GM21367 (cell line): ENCODE results near the gene HUWE1.
"Not testable (repeated sequence)": the region's sequence is repeated elsewhere in the genome, so short reads cannot be mapped to it uniquely, and the experiment has no call there.

Source experiments
- ATAC-seq: cut with Tn5 transposase; IDR thresholded peaks from one replicate; pipeline ENCODE4 v1.9.1; 2021; ENCODE audit not compliant: unreplicated experiment

The HUWE1 gene, protein sequence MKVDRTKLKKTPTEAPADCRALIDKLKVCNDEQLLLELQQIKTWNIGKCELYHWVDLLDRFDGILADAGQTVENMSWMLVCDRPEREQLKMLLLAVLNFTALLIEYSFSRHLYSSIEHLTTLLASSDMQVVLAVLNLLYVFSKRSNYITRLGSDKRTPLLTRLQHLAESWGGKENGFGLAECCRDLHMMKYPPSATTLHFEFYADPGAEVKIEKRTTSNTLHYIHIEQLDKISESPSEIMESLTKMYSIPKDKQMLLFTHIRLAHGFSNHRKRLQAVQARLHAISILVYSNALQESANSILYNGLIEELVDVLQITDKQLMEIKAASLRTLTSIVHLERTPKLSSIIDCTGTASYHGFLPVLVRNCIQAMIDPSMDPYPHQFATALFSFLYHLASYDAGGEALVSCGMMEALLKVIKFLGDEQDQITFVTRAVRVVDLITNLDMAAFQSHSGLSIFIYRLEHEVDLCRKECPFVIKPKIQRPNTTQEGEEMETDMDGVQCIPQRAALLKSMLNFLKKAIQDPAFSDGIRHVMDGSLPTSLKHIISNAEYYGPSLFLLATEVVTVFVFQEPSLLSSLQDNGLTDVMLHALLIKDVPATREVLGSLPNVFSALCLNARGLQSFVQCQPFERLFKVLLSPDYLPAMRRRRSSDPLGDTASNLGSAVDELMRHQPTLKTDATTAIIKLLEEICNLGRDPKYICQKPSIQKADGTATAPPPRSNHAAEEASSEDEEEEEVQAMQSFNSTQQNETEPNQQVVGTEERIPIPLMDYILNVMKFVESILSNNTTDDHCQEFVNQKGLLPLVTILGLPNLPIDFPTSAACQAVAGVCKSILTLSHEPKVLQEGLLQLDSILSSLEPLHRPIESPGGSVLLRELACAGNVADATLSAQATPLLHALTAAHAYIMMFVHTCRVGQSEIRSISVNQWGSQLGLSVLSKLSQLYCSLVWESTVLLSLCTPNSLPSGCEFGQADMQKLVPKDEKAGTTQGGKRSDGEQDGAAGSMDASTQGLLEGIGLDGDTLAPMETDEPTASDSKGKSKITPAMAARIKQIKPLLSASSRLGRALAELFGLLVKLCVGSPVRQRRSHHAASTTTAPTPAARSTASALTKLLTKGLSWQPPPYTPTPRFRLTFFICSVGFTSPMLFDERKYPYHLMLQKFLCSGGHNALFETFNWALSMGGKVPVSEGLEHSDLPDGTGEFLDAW (N-terminal part only)

DNA sequence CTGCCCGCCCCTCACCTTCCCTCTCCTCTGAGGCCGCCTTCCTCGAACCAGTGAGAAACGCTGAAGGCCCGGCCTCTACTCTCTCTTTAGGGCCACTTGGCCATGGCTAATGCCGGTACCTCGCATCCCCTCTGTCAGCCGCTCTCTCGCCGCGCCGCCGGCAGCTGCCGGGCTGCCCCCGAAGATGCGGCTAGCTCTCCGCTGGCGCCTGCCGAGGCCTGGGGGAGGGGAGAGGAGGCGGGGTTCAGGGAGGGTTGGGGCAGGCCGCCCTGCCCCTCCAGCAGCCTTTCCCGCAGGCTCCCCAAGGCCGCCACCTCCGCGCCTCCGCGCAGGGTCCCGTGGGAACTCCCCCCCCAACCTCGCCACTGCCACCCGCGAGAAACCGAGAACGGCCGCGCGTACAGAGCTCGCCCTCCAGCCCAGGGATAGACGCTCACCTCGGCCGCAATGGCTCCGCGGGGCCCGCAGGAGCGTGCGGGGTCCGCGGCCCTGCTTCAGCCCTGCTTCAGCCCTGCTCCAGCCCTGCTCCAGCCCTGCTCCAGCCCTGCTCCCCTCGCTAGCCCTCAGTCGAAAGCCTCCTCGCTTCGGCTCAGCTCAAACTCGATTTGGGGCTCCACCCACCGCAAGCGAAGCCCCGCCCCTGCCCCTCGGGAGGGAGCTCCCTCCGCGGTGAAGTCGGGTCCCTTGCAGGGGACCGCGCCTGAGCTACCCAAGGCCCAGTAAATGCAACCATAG is at the start of gene HUWE1:
Gene HUWE1 (minus strand): TSS at position 569 of the 735 bp plus-strand sequence. CDS start 32,612 bp downstream, outside the sequence.
- peak; percentile 38 for ATAC-seq

DNA sequence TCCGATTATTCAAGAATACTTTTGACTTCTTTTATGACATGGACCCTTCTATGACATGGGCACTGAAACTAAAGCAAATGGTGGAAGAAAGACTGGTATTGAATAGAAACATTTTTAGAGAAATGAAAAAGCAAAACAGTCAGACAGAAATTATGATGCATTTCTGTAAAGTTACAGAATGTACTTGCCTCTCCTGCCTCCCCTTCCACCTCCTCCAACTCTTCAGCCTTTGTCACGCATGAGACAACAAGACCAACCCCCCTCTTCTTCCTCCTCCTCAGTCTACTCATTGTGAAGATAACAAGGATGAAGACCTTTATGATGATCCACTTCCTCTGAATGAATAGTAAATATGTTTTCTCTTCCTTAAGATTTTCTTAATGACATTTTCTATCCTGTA is 46.3 kb upstream of the HUWE1 start:
- no peak for ATAC-seq

DNA sequence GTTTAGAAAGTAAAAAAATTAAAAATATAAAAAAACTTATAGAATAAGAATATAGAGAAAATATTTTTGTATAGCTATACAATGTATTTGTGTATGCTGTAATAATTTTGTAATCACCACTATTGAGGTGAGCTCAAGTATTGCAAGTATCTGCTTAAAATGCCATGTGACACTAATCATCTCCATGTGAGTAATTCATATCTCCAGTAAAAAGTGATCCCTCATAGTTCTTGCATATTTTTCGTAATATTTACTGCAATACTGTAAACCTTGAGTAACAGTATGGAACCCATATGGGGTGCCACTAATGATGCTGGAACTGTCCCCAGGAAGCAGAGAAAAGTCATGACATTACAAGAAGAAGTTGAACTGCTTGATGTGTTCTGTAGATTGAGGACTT is 43.2 kb upstream of the HUWE1 start:
- ATAC-seq = no peak

DNA sequence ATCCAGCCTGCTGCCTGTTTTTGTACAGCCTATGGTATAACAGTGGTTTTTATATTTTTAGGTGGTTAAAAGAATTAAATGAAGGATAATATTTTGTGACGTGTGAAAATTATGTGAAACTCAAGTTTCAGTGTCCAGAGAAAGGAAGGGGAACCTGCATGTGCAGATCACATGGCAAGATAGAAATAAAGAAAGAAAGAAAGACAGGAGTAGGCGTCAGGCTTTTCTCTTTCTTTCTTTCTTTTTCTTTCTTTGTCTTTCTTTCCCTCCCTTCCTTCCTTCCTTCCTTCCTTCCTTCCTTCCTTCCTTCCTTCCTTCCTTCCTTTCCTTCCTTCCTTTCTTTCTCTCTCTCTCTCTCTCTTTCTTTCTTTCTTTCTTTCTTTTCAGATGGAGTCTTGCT is 42.0 kb upstream of the HUWE1 start:
- ATAC-seq = no peak

DNA sequence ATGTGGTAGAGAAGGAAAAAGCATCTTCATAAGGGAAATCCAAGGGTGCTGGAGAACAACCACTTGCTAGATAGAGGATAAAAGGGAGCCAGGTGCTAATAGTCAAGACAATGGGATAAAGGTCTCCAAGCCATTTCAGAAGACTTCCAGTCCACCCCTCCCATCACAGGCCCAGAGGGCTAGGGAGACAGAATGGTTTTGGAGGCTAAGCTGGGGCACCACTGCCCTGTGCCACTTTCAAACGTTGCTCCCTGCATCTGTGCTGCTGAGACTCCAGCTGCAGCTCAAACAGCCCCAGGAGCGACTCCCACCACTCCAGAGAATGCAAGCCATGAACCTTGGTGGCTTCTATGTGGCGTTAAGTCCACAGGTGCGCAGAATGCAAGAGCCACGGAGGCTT is 38.4 kb upstream of the HUWE1 start:
- no peak for ATAC-seq

DNA sequence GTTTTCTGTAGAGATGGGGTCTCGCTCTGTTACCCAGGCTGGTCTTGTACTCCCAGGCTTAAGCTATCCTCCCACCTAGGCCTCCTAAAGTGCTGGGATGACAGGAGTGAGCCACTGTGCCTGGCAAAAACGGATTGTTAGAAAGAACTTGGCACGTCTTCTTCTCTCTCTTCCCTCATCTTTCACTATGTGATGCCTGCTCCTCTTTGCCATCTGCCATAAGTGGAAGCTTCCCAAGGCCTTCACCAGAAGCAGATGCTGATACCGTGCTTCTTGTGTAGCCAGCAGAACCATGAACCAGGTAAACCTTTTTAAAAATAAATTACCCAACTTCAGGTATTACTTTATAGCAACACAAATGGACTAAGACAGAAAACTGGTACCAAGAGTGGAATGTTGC is 36.9 kb upstream of the HUWE1 start:
- no peak for ATAC-seq

DNA sequence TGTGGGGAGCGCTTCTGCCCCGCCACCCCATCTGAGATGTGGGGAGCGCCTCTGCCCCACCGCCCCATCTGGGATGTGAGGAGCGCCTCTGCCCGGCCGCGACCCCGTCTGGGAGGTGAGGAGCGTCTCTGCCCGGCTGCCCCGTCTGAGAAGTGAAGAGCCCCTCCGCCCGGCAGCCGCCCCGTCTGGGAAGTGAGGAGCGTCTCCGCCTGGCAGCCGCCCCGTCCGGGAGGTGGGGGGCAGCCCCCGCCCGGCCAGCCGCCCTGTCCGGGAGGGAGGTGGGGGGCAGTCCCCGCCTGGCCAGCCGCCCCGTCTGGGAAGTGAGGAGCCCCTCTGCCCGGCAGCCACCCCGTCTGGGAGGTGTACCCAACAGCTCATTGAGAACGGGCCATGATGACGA is 35.1 kb upstream of the HUWE1 start:
- not testable (repeated sequence) for ATAC-seq

DNA sequence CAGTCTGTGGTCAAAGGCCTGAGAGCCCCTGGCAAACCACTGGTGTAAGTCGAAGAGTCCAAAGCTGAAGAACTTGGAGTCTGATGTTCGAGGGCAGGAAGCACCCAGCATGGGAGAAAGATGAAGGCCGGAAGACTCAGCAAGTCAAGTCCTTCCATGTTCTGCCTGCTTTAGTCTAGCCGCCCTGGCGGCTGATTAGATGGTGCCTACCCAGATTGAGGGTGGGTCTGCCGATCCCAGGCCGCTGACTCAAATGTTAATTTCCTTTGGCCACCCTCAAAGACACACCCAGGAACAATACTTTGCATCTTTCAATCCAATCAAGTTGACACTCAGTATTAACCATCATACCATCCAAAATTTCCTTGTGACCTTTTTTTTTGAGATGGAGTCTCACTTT is 33.1 kb upstream of the HUWE1 start:
- ATAC-seq = not testable (repeated sequence)

DNA sequence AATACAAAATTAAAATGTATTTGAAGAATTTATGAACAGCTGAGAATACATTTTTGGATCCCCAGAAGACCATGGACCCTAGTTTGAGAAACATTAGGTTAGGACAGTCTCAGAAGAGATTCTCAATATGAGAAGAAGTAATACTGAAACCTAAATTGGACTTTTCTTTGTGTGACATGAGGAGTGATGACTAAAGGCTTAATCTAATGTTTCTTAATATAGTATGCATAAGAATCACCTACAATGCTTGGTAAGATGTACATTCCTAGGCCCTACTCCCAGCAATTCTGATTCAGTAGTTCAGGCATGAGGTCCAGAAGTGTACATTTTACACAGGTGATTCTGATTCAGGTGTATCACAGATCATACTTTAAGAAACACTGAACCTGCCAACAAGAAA is 31.6 kb upstream of the HUWE1 start:
- ATAC-seq = no peak

DNA sequence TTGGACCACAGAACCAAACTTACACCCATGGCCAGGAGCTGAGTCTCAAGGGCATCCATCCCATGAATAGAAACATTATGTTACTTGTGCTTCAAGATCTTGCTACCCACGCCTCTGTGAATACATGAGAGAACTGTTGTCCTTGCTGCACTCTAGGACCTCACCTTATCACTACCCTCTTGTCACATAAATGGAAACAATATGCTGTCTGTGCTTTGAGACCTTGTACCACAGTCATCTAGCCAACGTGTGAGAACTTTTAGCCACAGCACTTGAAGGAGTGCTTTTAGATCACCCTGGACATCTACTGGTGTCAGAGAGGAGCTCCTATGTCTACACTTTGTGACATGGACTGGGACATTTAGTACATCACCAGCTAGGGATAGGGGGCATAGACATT is 30.7 kb upstream of the HUWE1 start:
- ATAC-seq = no peak

DNA sequence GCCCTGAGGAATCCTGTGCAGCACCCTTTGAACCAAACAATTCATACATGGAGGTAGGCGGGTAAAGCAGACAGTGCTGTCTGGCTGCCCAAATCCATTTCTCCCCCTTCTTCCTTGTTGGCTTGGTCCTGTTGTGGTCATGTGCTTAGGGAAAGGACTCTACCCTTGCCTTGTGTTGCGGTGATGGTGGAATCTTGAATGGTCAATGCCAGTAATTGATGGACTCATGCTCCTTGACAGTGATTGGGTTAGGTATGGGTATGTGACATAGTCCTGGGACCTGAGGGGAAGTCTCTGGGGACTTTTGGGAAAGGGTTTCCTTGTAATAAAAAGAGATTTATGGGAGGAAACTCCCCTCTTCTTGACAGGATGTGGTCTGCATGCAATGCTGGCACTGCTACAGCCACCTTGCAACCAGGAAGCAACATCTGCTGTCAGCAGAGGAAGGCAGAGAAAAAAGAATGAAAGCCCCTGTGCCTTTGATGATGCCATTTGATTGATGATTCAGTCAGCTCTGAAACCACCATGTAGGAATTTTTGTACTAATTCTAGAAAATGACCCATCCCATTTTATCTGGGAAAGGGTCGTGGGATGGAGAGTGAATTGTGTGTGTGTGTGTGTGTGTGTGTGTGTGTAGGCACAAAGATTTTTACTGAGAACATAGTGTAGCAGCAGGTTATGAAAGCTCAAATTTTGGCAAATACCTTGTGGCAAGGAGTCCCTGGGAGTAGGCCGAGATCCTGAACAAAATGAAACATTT is 30.0 kb upstream of the HUWE1 start:
- ATAC-seq = no peak

DNA sequence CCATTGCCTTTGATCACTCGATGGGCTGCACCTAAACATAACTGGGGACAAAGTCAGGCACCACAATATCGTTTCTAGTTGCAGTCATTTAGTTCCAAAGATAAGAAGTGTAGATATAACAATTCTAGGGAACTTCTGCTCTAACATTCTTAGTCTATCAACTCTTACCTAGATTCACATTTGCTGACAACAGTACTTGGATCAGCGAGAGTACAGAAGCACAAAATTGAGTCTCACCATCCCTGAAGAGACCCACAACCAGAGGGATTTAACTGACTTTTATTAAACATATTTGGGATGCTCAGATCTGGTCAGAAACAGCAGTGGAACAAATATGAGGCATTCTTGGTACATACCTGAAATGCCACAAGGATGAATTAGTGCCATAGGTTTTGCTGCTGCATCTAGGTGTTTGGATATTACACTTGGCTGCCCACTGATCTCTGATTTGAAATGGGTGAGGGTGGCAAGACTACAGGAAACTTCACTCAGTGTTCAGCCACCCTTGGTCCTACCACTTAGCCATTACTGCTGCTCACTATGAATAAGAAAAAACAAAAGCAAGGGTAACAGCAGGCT is 28.9 kb upstream of the HUWE1 start:
- no peak for ATAC-seq

DNA sequence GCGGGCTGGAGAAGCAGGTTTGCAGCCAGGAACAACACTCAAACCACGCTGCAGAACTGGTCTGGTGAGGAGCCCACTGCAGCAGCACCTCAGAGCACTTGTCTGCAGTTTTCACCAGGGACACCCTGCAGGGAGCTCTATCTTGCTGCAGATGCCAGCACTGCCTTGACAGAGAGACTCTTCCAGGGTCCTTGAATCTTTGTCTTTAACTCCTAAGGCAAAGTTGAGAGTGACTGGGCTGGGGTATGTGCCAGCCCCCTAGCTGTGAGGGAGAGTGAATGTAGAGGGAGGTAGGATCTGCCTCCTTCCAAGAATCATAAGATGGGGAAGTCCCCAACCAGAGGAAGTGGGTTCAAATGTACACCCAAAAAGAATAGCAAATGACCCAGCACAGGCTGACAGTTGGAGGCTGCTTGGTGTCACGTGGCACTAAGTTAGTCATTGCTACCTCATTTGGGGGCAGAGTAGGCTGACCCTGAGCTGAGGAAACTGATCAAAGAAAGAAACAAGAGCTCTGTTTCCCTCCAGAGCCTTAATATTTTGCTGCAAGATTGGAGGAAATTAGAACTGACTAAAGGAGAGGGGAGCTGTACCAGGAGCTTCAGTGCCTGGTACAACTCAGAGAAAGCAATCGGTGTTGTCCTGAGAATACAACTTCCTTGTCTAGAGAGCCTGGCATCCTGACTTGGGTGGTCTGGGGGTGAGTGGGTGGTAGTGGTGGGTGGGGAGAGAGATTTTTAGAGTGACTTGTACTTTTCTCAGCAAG is 28.2 kb upstream of the HUWE1 start:
- ATAC-seq = peak; percentile 61

DNA sequence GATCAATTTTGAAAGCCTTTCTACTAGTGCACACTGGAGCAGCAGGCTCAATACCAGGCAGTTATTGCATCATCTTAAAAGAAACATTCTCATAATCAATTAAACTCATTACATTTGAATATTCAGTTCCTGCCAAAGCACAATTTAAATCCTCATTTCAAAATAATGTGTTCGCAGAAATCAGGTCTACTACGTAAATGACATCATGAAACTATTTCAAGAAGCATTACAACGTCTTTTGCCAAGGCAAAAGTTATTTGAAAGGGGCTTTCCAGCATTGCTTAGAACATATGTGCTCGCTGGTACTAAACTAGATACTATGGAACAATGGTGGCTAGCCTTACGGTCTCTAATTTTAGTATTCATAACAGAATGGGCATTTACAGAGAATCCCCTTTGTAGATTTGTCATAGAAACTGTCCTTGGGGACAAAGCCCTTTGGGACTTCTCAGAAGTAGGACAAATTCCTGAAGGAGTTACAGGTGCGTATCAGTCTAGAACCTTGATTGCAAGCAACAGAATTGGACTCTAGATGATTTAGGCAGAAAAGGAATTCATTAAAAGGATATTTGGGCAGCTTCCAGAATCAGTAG is 27.6 kb upstream of the HUWE1 start:
- no peak for ATAC-seq

DNA sequence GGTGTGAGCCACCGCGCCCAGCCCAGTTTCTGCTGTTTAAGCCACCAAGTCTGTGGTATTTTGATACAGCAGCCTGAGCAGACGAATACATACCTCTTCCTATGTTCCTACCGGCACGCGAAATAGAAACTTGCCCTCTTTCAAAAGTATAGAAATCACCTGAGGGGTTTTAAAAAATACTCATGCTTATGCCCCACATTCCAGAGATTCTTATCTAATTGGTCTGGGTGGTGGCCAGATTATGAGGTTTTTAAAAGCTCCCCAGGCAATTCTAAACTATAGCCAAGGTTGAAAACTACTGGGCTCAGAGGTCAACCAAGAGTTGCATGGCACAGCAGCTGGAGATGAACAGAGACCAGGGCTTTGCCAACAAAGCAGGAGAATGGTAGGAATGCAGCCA is 24.9 kb upstream of the HUWE1 start:
- ATAC-seq = no peak

DNA sequence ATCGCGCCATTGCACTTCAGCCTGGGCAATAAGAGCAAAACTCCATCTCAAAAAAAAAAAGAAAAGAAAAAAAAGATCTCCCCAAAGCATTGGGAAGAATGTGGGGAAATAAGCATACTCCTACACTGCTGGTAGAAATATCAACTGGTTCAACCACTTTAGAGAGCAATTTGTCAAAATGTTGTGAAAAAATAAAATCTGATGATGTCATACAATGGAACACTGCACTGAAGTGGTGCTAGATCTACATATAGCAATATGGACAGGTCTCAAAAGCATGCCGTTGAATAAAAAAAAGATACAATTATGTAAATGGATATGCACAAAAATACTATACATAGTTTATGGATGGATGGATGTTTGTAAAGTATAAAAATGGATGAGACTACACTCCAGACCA is 18.3 kb upstream of the HUWE1 start:
- ATAC-seq = no peak

DNA sequence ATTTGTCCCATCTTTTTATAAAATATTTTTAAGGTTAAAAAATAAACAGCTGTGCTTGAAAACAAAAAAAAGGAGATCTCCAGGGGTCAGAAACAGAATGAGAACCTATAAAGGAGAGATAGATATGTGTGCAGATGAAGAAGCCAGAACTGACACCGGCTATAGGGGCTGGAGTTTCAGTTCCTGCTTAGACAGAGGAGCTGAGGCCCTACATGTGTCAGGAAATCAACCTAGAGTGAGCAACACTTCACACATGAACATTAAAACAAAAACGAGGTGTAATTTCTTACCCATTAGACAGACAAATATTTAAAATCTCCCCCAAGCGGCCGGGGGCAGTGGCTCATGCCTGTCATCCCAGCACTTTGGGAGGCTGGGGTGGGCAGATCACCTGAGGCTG is 17.8 kb upstream of the HUWE1 start:
- peak; percentile 67 for ATAC-seq

DNA sequence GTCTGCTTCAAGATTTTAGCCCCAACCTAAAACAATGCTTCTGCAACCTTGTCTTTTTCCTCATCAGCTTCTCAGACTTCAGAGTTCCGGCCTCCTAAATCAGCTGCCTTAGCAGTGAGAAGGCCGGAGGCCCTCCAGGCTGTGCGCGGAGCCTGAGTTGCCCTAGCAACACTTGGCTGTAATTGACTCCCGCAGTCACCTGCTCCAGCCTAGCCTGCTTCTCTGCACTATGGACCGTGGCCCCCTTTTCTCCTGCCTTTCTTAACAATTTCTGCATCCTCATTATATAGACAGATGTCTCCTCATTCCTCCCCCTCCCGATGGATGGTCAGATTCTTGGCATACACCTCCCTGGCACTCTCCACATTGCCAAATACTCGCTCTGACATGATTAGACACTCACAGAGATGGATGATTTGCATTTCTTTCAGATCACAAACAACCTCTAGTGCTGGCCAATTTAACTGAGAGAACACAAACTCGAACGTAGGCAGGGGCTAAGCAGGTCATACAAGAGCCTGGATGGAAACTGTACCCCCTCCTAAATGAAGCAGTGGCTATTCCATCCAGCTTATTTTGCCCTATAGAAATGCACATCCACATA is 9.5 kb upstream of the HUWE1 start:
- ATAC-seq = no peak
